ENCODE measurements around the gene PCNX2.

GRCh38 chr1:233261695-233262094 lies 33.8 kb downstream of the PCNX2 start:
- no peak for TF ChIP-seq CTCF (IDR thresholded peaks at IDR 0.05)
- no peak for TF ChIP-seq POLR2A (IDR thresholded peaks at IDR 0.05)

Measured in esophagus squamous epithelium (tissue), 4 donors.